A549 (cell line): ENCODE measurements around the gene DOK5. TPM values are rescaled to one million over a fixed set of nuclear protein-coding genes. Genes with fewer than 3 reads are reported as not detected.

Experiments
- ATAC-seq, 2 experiments: fragments of 200-7000 bp in 1 of 2; fragments of >200 bp in 1 of 2; cut with Nextera tagmentation in 1 of 2; cut with Tn5 transposase in 1 of 2; 3 replicates each; pipeline versions ENCODE4 v1.8.0 to v1.9.1; 2018 to 2020; ENCODE audit warnings: mild to moderate bottlenecking in 1 of 2, moderate library complexity in 1 of 2
- CTCF ChIA-PET: fragments of 300-600 bp; sonication (Branson Sonifier 250); formaldehyde crosslinking; extraction: SDS; loops from one replicate; lab custom pipeline; 2021; ENCODE audit warnings: antibody characterized with exemption, inconsistent platforms; lab: Yijun Ruan, JAX
- POLR2A ChIA-PET: fragments of 350-600 bp; formaldehyde crosslinking; extraction: SDS; loops from one replicate; lab custom pipeline; 2021; ENCODE audit warnings: antibody characterized with exemption, inconsistent platforms; lab: Yijun Ruan, JAX
- DNase-seq, 2 experiments: peaks; one replicate each; pipeline versions ENCODE4 v3.0.0 to v3.0.0-alpha.2; 2011 to 2016; ENCODE audit warnings: low read depth in 1 of 2, low spot score in 1 of 2
- FAIRE-seq: peaks from 2 replicates; lab custom pipeline; 2011; peaks lifted over from hg19 to GRCh38; lab: Jason Lieb, UNC
- H3K27ac ChIP-seq, 2 experiments: fragments of >200 bp; sonication (Bioruptor Twin); formaldehyde crosslinking; 3 replicates each; pipeline ENCODE4 v1.5.1; 2016 to 2017
- H3K4me1 ChIP-seq: fragments of >200 bp; sonication (Bioruptor Twin); formaldehyde crosslinking; 3 replicates; pipeline ENCODE4 v1.6.1; 2016
- H3K4me2 ChIP-seq: fragments of >200 bp; sonication (Bioruptor Twin); formaldehyde crosslinking; 3 replicates; pipeline ENCODE4 v1.6.1; 2016
- H3K4me3 ChIP-seq: fragments of >200 bp; sonication (Bioruptor Twin); formaldehyde crosslinking; 3 replicates; pipeline ENCODE4 v1.5.1; 2016
- H3K9me3 ChIP-seq: fragments of >200 bp; sonication (Bioruptor Twin); formaldehyde crosslinking; 3 replicates; pipeline ENCODE4 v1.6.1; 2016
- ATOH8 ChIP-seq: fragments of 250-450 bp; sonication (Bioruptor Pico); IDR thresholded peaks from 2 replicates; pipeline ENCODE4 v1.5.0; 2020; ENCODE audit warnings: low read depth, mild to moderate bottlenecking, moderate library complexity
- BCL3 ChIP-seq: fragments of >200 bp; sonication (Bioruptor Twin); formaldehyde crosslinking; IDR thresholded peaks from 3 replicates; pipeline ENCODE4 v1.6.1; 2016
- BHLHE40 ChIP-seq: IDR thresholded peaks from 2 replicates; pipeline ENCODE4 v1.6.1; 2012; ENCODE audit warnings: low read depth, low read length, inconsistent platforms
- CBX8 ChIP-seq: fragments of 200-600 bp; sonication (generic); IDR thresholded peaks from 2 replicates; pipeline ENCODE4 v1.6.1; 2016
- CHD4 ChIP-seq: fragments of 200-600 bp; sonication (generic); IDR thresholded peaks from 2 replicates; pipeline ENCODE4 v1.6.1; 2016; ENCODE audit warnings: antibody characterized with exemption, mild to moderate bottlenecking, borderline replicate concordance
- EHF ChIP-seq: fragments of 250-450 bp; sonication (Bioruptor Pico); IDR thresholded peaks from 2 replicates; pipeline ENCODE4 v1.5.0; 2020; ENCODE audit warnings: mild to moderate bottlenecking
- EP300 ChIP-seq, 2 experiments: fragments of >200 bp; sonication (Bioruptor Twin); formaldehyde crosslinking; IDR thresholded peaks; 2 replicates in 1 of 2; 3 replicates in 1 of 2; pipeline ENCODE4 v1.6.1; 2016 to 2017
- FOSB ChIP-seq: fragments of 250-450 bp; sonication (Bioruptor Pico); IDR thresholded peaks from 2 replicates; pipeline ENCODE4 v1.5.0; 2020; ENCODE audit warnings: mild to moderate bottlenecking, moderate library complexity
- FOSL2 ChIP-seq, 2 experiments: fragments of 450-650 bp in 1 of 2; fragments of >200 bp in 1 of 2; sonication (Bioruptor Twin) in 1 of 2; formaldehyde crosslinking; IDR thresholded peaks; 2 replicates each; pipeline versions ENCODE4 v1.5.0 to v1.6.1; 2016 to 2020; ENCODE audit warnings: mild to moderate bottlenecking in 1 of 2, moderate library complexity in 1 of 2
- HES2 ChIP-seq: fragments of >200 bp; sonication (Bioruptor Twin); formaldehyde crosslinking; IDR thresholded peaks from 2 replicates; pipeline ENCODE4 v1.6.1; 2016
- HOXA7 ChIP-seq: fragments of 250-450 bp; sonication (Bioruptor Pico); IDR thresholded peaks from 2 replicates; pipeline ENCODE4 v1.5.0; 2020; ENCODE audit warnings: mild to moderate bottlenecking, moderate library complexity
- HOXB5 ChIP-seq: fragments of 250-450 bp; sonication (Bioruptor Pico); IDR thresholded peaks from 2 replicates; pipeline ENCODE4 v1.5.0; 2020; ENCODE audit warnings: mild to moderate bottlenecking, moderate library complexity
- KDM1A ChIP-seq: fragments of 200-600 bp; sonication (generic); IDR thresholded peaks from 2 replicates; pipeline ENCODE4 v1.6.1; 2016; ENCODE audit warnings: low read depth, mild to moderate bottlenecking
- KDM5A ChIP-seq: fragments of 200-600 bp; sonication (generic); IDR thresholded peaks from 2 replicates; pipeline ENCODE4 v1.6.1; 2016; ENCODE audit warnings: antibody characterized with exemption, mild to moderate bottlenecking
- MAFK ChIP-seq: fragments of 450-650 bp; IDR thresholded peaks from 2 replicates; pipeline ENCODE4 v1.6.1; 2014; ENCODE audit not compliant: partially characterized antibody
- MAX ChIP-seq: IDR thresholded peaks from 2 replicates; pipeline ENCODE4 v1.6.1; 2012
- MYC ChIP-seq: IDR thresholded peaks from 2 replicates; pipeline ENCODE4 v1.6.1; 2012; ENCODE audit warnings: mild to moderate bottlenecking, inconsistent platforms, low read length, improper control_type of control experiment, borderline replicate concordance
- NR3C1 ChIP-seq: fragments of >200 bp; sonication (Bioruptor Twin); formaldehyde crosslinking; IDR thresholded peaks from 3 replicates; pipeline ENCODE4 v1.6.1; 2017
- PHF8 ChIP-seq: fragments of 200-600 bp; sonication (generic); IDR thresholded peaks from 2 replicates; pipeline ENCODE4 v1.6.1; 2016; ENCODE audit warnings: low read depth, mild to moderate bottlenecking, antibody characterized with exemption, moderate library complexity, borderline replicate concordance
- RARB ChIP-seq: fragments of 250-450 bp; sonication (Bioruptor Pico); IDR thresholded peaks from 2 replicates; pipeline ENCODE4 v1.8.0; 2021; ENCODE audit warnings: mild to moderate bottlenecking, moderate library complexity
- SMC3 ChIP-seq: fragments of >200 bp; sonication (Bioruptor Twin); formaldehyde crosslinking; IDR thresholded peaks from 3 replicates; pipeline ENCODE4 v1.6.1; 2018; ENCODE audit warnings: inconsistent platforms
- TFCP2L1 ChIP-seq: fragments of 250-450 bp; sonication (Bioruptor Pico); IDR thresholded peaks from 2 replicates; pipeline ENCODE4 v1.5.0; 2021; ENCODE audit warnings: mild to moderate bottlenecking
- TP53 ChIP-seq: fragments of 250-450 bp; sonication (Bioruptor Pico); IDR thresholded peaks from 2 replicates; pipeline ENCODE4 v1.5.0; 2021; ENCODE audit warnings: mild to moderate bottlenecking, moderate library complexity
- ZFP36 ChIP-seq: fragments of 450-650 bp; IDR thresholded peaks from 2 replicates; pipeline ENCODE4 v1.6.1; 2014; ENCODE audit warnings: borderline replicate concordance; ENCODE audit not compliant: partially characterized antibody
- ZNF302 ChIP-seq: fragments of 250-450 bp; sonication (Bioruptor Pico); IDR thresholded peaks from 2 replicates; pipeline ENCODE4 v1.9.0; 2021; ENCODE audit warnings: inconsistent platforms, mild to moderate bottlenecking, moderate library complexity
- ZSCAN20 ChIP-seq: fragments of 250-450 bp; sonication (Bioruptor Pico); IDR thresholded peaks from 2 replicates; pipeline ENCODE4 v1.8.0; 2022; ENCODE audit warnings: mild to moderate bottlenecking, moderate library complexity
- WGBS: methylation state at CpG from one replicate; pipeline ENCODE4 v1.1.6; 2017; ENCODE audit errors: missing lambda C conversion rate; 5-methylcytosine and 5-hydroxymethylcytosine counted together
- polyA plus RNA-seq, 4 experiments: library from polyadenylated mRNA; depleted of rRNA in 3 of 4; stranded (reverse); fragments of >200 nt; fragmentation: RNase III in 1 of 4; extraction: RNeasy Plus Mini Kit Qiagen cat#74134 plus additional on column Dnase treatment in 1 of 4; gene quantifications; 2 replicates in 3 of 4; 3 replicates in 1 of 4; pipeline ENCODE4 v1.2.3, GENCODE V29; 2011 to 2017

Gene DOK5
- polyA plus RNA-seq, 2 of the 4 experiments (the other 2 are of a cell fraction), result not detected

- TF ChIP-seq SMC3 (no peak), FOSL2 (IDR thresholded peaks at IDR 0.05) (no peak), FOSL2 (CRISPR knock-in tag; IDR thresholded peaks at IDR 0.05) (no peak), NR3C1 (no peak), RARB (CRISPR knock-in tag) (no peak), HOXA7 (CRISPR knock-in tag) (no peak), CHD4 (no peak)
These were observed 40.6 kb downstream of the DOK5 start (continued) for GRCh38 chr20:54515793-54516628.

- H3K4me1 ChIP-seq, result no peaks in the 10 kb centered on the region
- ATAC-seq (no peak), FAIRE-seq (no peak), DNase-seq (no peak)
- TF ChIP-seq TP53 (no peak), MYC (no peak), MAX (no peak), EHF (CRISPR knock-in tag) (no peak), HES2 (no peak), ATOH8 (CRISPR knock-in tag) (no peak), KDM5A (no peak), MAFK (no peak), HOXB5 (CRISPR knock-in tag) (no peak), KDM1A (no peak)
- H3K27ac ChIP-seq, result no peak overlapping the region
- ChIA-PET POLR2A (no interaction called here), CTCF (no interaction called here)
- no peaks in the 10 kb centered on the region for H3K9me3 ChIP-seq
- H3K4me3 ChIP-seq, result no peak overlapping the region
- no peak overlapping the region for H3K4me2 ChIP-seq
- 22% methylated on average over 4 of the region's 4 CpGs for WGBS
These were observed 42.0 kb downstream of the DOK5 start for GRCh38 chr20:54517241-54517975.

- FAIRE-seq, result no peak
- POLR2A ChIA-PET, result no interaction called here
- CTCF ChIA-PET, result no interaction called here
These were observed 49.5 kb downstream of the DOK5 start for GRCh38 chr20:54524849-54525248.

GRCh38 chr20:54525916-54526590 lies 50.7 kb downstream of the DOK5 start:
- TF ChIP-seq ZSCAN20 (no peak), KDM5A (no peak), FOSL2 (IDR thresholded peaks at IDR 0.05) (no peak), FOSL2 (CRISPR knock-in tag; IDR thresholded peaks at IDR 0.05) (no peak), FOSB (CRISPR knock-in tag) (no peak), BCL3 (no peak), ZNF302 (CRISPR knock-in tag) (no peak), TFCP2L1 (CRISPR knock-in tag) (no peak), BHLHE40 (no peak), HOXA7 (CRISPR knock-in tag) (no peak), EP300 (IDR thresholded peaks at IDR 0.05) (no peak)
- DNase-seq (no peak), ATAC-seq (no peak), FAIRE-seq (no peak)
- WGBS, result 67% methylated on average over 5 of the region's 5 CpGs
- no peak overlapping the region for H3K4me2 ChIP-seq
- ChIA-PET POLR2A (no interaction called here), CTCF (interaction anchor here (0.7 kb wide), 1 partner anchor 8 kb away, joined by 8 read pairs; no protein-coding TSS in a partner anchor)
- no peaks in the 10 kb centered on the region for H3K9me3 ChIP-seq
- H3K27ac ChIP-seq, result no peak overlapping the region
- H3K4me1 ChIP-seq, result no peaks in the 10 kb centered on the region
- no peak overlapping the region for H3K4me3 ChIP-seq

More at GRCh38 chr20:54524849-54525248, 49.5 kb downstream of the DOK5 start:
- 25% methylated on average over 3 of the region's 3 CpGs for WGBS
- H3K9me3 ChIP-seq, result no peaks in the 10 kb centered on the region
- no peak overlapping the region for H3K4me3 ChIP-seq
- no peaks in the 10 kb centered on the region for H3K4me1 ChIP-seq
- DNase-seq (no peak), ATAC-seq (no peak)
- no peak for TF ChIP-seq ZFP36
- no peak for TF ChIP-seq CBX8
- TF ChIP-seq HOXA7 (CRISPR knock-in tag), result no peak
- TF ChIP-seq MYC, result no peak
- TF ChIP-seq PHF8, result no peak
- H3K27ac ChIP-seq, result no peak overlapping the region
- H3K4me2 ChIP-seq, result no peak overlapping the region
